ENCODE measurements around the gene SPIRE2.
"Not testable (repeated sequence)": the region's sequence is repeated elsewhere in the genome, so short reads cannot be mapped to it uniquely, and the experiment has no call there.

Gene SPIRE2

DNA sequence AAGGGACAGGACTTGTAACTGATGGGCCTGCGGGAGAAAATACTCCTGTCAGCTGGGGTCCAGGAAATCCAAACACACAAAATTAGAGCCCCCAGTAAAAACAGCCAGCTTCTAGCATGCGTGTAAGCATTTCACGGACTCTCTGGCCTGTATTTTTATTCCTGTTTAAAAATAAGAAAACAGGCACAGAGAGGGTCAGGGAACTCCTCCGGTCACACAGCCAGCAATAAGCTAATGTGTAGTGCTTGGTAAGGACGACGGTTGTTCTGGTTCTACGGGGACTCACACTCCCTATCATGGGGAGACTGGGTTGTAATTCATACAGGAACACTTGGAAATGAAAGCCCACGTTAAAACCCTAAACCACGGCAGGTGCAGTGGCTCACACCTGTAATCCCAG is 43.6 kb downstream of the SPIRE2 start:
- no peak for DNase-seq (ENCODE audit: low read depth)
- TF ChIP-seq, protein P1, sequence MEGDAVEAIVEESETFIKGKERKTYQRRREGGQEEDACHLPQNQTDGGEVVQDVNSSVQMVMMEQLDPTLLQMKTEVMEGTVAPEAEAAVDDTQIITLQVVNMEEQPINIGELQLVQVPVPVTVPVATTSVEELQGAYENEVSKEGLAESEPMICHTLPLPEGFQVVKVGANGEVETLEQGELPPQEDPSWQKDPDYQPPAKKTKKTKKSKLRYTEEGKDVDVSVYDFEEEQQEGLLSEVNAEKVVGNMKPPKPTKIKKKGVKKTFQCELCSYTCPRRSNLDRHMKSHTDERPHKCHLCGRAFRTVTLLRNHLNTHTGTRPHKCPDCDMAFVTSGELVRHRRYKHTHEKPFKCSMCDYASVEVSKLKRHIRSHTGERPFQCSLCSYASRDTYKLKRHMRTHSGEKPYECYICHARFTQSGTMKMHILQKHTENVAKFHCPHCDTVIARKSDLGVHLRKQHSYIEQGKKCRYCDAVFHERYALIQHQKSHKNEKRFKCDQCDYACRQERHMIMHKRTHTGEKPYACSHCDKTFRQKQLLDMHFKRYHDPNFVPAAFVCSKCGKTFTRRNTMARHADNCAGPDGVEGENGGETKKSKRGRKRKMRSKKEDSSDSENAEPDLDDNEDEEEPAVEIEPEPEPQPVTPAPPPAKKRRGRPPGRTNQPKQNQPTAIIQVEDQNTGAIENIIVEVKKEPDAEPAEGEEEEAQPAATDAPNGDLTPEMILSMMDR (IDR thresholded peaks at IDR 0.05; ENCODE audit: low read depth, low read length, missing control alignments): no peak
- H3K4me3 ChIP-seq (ENCODE audit: low read depth, low read length): no peak overlapping the region

DNA sequence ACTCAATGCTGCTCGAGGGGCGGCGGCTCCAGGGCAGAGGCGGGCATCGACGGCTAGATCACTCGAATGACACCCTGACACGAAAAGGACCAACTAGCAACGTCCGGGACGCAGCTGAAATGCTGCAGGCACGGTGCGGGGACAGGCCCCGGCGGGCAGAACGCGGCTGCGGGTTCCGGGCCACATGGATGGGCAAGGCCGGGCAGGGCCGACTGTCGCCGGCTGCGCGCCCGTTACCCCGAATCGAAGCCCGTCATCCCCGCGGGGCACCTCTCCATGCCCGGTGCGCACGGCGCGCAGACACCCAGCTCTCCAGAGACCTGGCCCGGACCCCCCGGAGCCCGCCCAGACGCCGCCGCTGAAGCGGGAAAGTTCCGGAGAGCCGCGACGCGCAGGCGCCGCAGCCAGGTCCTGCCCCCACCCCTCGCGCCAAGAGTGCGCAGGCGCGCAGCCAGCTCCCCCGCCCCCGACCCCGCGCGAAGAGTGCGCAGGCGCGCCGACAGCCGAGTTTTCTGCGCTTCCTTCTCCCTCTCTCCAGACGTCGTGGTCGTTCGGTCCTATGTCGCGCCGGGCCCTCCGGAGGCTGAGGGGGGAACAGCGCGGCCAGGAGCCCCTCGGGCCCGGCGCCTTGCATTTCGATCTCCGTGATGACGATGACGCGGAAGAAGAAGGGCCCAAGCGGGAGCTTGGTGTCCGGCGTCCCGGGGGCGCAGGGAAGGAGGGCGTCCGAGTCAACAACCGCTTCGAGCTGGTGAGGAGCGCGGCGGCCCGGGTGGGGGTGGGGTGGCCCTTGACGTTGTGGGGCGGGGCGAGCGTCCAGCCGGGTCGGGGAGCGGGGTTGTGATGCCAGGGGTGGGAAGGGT is 45.1 kb downstream of the SPIRE2 start, which contains the start of gene TCF25:
Gene TCF25 (plus strand): TSS at position 484 of the 863 bp plus-strand sequence. CDS start 76 bp downstream, at position 560.
- H3K4me3 ChIP-seq (ENCODE audit: low read depth, low read length): peak within 1 kb of the TSS; percentile 95
- TF ChIP-seq, protein P1 (IDR thresholded peaks at IDR 0.05; ENCODE audit: low read depth, low read length, missing control alignments): no peak
- DNase-seq (ENCODE audit: low read depth): no peak

DNA sequence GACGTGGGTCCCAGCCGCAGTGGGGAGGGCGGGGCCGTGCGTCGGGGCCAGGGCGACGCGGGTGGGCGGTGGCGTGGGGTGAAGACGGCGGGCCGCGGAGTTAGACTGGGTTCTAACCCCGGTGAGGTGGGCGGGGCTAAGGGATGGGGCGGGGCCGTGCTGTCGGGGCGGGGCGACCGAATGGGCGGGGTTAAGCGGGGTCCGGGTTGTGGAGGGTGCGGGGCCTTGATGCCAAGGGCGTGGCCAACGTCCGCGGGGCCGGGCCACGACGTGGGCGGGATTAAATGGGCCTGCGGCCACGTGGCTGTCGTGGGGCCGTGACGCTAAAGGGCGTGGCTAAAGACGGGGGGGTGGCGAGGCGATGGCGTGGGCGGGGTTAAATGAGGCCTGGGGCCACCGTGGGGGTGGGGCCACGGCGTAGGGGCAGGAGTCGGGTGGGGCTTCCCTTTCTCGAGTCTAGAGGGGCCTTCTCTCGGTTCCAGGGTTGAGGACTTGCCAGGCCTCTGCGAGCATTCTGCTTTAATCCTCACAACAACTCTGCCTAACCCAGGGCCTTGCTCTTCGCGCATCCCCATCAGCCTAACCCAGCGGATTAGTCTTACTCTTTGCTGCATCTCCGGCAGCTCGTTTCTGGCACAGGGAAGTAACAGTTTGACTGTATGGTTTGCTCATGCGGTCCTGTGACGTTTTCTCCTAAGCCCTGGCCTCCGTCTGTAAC is 45.9 kb downstream of the SPIRE2 start:
- peak overlapping the region; percentile 95 for H3K4me3 ChIP-seq (ENCODE audit: low read depth, low read length)
- TF ChIP-seq, protein P1 (IDR thresholded peaks at IDR 0.05; ENCODE audit: low read depth, low read length, missing control alignments): no peak
- peak; percentile 80 for DNase-seq (ENCODE audit: low read depth)

DNA sequence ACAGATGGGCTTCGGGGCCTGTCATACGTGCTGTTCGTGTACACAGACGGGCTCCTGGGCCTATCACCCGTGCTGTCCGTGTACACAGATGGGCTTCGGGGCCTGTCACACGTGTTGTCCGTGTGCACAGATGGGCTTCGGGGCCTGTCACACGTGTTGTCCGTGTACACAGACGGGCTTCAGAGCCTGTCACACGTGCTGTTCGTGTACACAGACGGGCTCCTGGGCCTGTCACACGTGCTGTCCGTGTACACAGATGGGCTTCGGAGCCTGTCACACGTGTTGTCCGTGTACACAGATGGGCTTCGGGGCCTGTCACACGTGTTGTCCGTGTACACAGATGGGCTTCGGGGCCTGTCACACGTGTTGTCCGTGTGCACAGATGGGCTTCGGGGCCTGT is 50.8 kb downstream of the SPIRE2 start:
- not testable (repeated sequence) for H3K4me3 ChIP-seq (ENCODE audit: low read depth, low read length); DNase-seq (ENCODE audit: low read depth)

DNA sequence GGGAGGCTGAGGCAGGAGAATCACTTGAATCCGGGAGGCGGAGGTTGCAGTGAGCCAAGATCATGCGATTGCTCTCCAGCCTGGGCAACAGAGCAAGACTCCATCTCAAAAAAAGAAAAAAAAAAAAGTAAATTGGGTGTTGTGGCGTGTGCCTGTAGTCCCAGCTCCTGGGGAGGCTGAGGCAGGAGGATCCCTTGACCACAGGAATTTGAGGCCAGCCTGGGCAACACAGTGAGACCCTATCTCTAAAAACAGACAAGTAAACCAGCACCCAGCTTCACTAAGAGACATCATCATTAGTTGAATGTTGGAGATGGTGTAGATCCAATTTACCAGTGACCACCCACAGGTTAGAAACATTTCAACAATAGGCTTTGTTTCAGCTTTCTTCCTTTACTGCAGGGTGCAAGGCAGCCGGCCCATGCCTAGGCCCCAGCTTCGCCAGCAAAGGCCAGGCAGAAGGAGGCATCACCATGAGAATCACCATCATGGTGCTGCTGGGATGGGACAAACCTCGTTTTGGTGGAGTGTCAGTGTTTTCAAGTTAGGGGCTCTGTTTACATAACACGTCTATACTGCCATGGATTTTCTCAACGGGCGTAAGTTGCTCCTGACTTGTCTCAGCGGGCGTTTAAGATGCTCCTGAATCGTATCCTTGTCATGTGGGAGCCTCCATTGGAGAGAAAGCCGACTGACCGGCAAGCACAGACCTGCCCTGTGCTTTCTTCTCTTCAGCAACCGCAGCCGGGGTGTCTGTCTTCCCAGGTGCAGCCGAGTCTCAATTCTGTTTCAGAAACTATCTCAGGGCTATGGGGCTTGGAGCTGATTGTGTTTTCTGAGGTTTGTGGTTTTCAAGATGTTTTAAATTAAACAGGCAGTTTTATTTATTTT is 52.4 kb downstream of the SPIRE2 start:
- no peak for DNase-seq (ENCODE audit: low read depth)
- TF ChIP-seq, protein P1 (IDR thresholded peaks at IDR 0.05; ENCODE audit: low read depth, low read length, missing control alignments): no peak
- no peak overlapping the region for H3K4me3 ChIP-seq (ENCODE audit: low read depth, low read length)

DNA sequence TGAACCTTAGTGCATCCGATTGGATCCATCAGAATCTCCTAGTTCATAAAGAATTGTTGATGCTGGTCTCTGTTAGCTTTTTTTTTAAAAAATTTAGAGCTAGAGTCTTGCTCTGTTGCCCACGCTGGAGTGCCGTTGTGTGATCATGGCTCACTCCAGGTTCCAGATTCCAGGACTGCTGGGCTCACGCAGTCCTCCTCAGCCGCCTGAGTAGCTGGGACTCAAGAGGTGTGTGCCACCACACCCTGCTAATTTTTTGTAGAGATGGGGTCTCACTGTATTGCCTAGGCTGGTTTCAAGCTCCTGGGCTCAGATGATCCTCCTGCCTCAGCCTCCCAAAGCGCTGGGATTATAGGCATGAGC is 53.1 kb downstream of the SPIRE2 start:
- DNase-seq (ENCODE audit: low read depth): no peak
- TF ChIP-seq, protein P1 (IDR thresholded peaks at IDR 0.05; ENCODE audit: low read depth, low read length, missing control alignments): no peak
- no peak overlapping the region for H3K4me3 ChIP-seq (ENCODE audit: low read depth, low read length)
